ENCODE data around the gene PATZ1.
"Not testable (repeated sequence)": the region's sequence is repeated elsewhere in the genome, so short reads cannot be mapped to it uniquely, and the experiment has no call there.

GRCh38 chr22:31378651-31379050 is 32.5 kb upstream of the PATZ1 start:
- not testable (repeated sequence) for TF ChIP-seq CTCF (IDR thresholded peaks at IDR 0.05); YY1 (IDR thresholded peaks at IDR 0.05; ENCODE audit: low read depth); EZH2phosphoT487 (IDR thresholded peaks at IDR 0.05; ENCODE audit: borderline replicate concordance, low read depth); FOXM1 (IDR thresholded peaks at IDR 0.05; ENCODE audit: low read depth); POLR2AphosphoS5 (IDR thresholded peaks at IDR 0.05; ENCODE audit: low read depth, low read length); TAF1 (IDR thresholded peaks at IDR 0.05; ENCODE audit: borderline replicate concordance, low read depth, low read length); EP300 (IDR thresholded peaks at IDR 0.05; ENCODE audit: borderline replicate concordance in 1 of 2, low read depth in 1 of 2, low read length in 1 of 2); MAX (IDR thresholded peaks at IDR 0.05; ENCODE audit: low read depth)

All from SK-N-SH (cell line).